Neutrophil (primary cell): ENCODE measurements around the gene LRRC28.

Experiments used
- H3K27ac ChIP-seq: fragments of 200-600 bp; sonication (generic); 2 replicates; pipeline ENCODE4 v1.5.1; 2016; ENCODE audit warnings: mild to moderate bottlenecking, moderate library complexity
- H3K27me3 ChIP-seq: fragments of 200-600 bp; sonication (generic); 2 replicates; pipeline ENCODE4 v1.6.0; 2016; ENCODE audit warnings: mild to moderate bottlenecking
- H3K36me3 ChIP-seq: fragments of 200-600 bp; sonication (generic); 2 replicates; pipeline ENCODE4 v1.5.1; 2017
- H3K4me1 ChIP-seq, 2 experiments: fragments of 200-600 bp in 1 of 2; sonication (generic) in 1 of 2; 1 replicate in 1 of 2; 2 replicates in 1 of 2; pipeline versions ENCODE4 v1.5.1 to v1.6.1; 2013 to 2016; ENCODE audit warnings: low read depth in 1 of 2, low read length in 1 of 2, mild to moderate bottlenecking in 1 of 2, moderate library complexity in 1 of 2; ENCODE audit not compliant: control insufficient read depth in 1 of 2, insufficient read depth in 1 of 2
- H3K4me3 ChIP-seq, 2 experiments: fragments of 200-600 bp in 1 of 2; sonication (generic) in 1 of 2; 1 replicate in 1 of 2; 2 replicates in 1 of 2; pipeline ENCODE4 v1.5.1; 2013 to 2016; ENCODE audit warnings: low read depth in 1 of 2, low read length in 1 of 2, mild to moderate bottlenecking in 1 of 2, moderate library complexity in 1 of 2
- H3K9me3 ChIP-seq: fragments of 200-600 bp; sonication (generic); 2 replicates; pipeline ENCODE4 v1.5.1; 2016
- TF ChIP-seq, protein P1 (sequence below): fragments of 200-600 bp; sonication (generic); IDR thresholded peaks from 2 replicates; pipeline ENCODE4 v1.5.1; 2016; ENCODE audit warnings: antibody characterized with exemption

The LRRC28 gene

DNA sequence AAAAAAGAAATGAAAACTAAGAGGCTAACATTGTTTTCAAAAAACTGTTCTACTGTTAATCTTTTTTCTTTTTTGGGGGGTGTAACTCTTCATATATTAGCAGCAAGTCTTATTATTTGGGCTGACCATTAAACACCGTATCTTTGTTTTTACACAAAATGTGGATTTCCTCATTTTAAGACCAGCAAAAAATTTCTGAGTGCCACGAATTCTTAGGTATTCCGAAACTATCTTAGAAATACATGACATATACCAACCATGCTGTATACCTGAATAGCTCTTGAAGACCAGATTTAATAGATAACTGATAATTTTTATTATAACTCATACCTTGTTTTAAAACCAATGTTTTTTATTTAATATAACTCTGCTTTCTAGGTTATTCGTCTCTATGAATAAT, 1.3 kb upstream of the LRRC28 start:
- Histone ChIP-seq H3K4me3 (no peak overlapping the region), H3K27me3 (peaks cover 9% of the 10 kb centered on the region), H3K36me3 (no peaks in the 10 kb centered on the region), H3K27ac (no peak overlapping the region), H3K4me1 (peaks cover 33 to 38% of the 10 kb centered on the region in 2 experiments), H3K9me3 (no peaks in the 10 kb centered on the region)
- TF ChIP-seq, protein P1, sequence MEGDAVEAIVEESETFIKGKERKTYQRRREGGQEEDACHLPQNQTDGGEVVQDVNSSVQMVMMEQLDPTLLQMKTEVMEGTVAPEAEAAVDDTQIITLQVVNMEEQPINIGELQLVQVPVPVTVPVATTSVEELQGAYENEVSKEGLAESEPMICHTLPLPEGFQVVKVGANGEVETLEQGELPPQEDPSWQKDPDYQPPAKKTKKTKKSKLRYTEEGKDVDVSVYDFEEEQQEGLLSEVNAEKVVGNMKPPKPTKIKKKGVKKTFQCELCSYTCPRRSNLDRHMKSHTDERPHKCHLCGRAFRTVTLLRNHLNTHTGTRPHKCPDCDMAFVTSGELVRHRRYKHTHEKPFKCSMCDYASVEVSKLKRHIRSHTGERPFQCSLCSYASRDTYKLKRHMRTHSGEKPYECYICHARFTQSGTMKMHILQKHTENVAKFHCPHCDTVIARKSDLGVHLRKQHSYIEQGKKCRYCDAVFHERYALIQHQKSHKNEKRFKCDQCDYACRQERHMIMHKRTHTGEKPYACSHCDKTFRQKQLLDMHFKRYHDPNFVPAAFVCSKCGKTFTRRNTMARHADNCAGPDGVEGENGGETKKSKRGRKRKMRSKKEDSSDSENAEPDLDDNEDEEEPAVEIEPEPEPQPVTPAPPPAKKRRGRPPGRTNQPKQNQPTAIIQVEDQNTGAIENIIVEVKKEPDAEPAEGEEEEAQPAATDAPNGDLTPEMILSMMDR = no peak

DNA sequence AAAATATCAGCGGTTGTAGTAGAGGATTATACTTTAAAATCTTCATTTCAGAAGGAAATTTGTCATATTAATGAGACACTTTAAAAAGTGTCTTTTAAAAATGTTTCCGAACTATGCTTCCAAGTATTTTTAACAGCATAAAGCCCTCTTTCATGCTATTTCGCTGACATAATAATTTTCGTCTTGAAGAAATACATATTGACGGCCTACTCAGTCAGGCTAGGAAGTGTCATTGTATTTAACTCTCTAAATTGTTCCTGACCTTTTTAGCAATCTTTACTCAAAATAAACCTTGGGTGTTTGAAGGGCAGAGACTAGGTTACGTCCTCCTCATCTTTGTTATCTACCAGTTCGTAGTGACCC, 806 bp upstream of the LRRC28 start:
- Histone ChIP-seq H3K36me3 (no peaks in the 10 kb centered on the region), H3K9me3 (no peaks in the 10 kb centered on the region), H3K4me1 (peaks cover 33 to 38% of the 10 kb centered on the region in 2 experiments), H3K27ac (peak overlapping the region; percentile 85), H3K4me3 (peak overlapping the region; percentile 91 to 96), H3K27me3 (peaks cover 9% of the 10 kb centered on the region)
- TF ChIP-seq, protein P1 = no peak

DNA sequence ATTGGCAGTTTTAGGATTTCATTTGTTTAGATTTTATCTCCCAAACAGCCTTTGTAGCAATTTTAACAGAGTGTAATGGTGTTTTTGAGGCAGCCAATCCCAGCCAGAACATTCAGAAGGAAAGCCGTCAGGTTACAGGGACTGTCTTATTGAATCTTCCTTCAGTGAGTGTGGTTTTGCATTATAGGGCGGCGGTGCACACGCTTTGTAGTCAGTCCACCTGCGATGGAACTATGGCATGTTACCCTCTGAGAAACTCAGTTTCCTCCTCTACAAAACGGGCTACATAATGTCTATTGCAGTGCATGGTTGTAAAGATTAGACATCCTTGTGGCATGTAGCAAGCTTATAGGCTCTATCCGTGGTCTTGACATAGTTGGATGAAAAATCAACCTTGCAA, 1.0 kb downstream of the LRRC28 start:
- H3K36me3 ChIP-seq = no peaks in the 10 kb centered on the region
- H3K27ac ChIP-seq = no peak overlapping the region
- H3K4me1 ChIP-seq = peaks cover 33 to 38% of the 10 kb centered on the region in 2 experiments
- H3K27me3 ChIP-seq = peaks cover 9% of the 10 kb centered on the region
- no peaks in the 10 kb centered on the region for H3K9me3 ChIP-seq
- peak overlapping the region; percentile 91 to 96 for H3K4me3 ChIP-seq
- TF ChIP-seq, protein P1 = no peak

DNA sequence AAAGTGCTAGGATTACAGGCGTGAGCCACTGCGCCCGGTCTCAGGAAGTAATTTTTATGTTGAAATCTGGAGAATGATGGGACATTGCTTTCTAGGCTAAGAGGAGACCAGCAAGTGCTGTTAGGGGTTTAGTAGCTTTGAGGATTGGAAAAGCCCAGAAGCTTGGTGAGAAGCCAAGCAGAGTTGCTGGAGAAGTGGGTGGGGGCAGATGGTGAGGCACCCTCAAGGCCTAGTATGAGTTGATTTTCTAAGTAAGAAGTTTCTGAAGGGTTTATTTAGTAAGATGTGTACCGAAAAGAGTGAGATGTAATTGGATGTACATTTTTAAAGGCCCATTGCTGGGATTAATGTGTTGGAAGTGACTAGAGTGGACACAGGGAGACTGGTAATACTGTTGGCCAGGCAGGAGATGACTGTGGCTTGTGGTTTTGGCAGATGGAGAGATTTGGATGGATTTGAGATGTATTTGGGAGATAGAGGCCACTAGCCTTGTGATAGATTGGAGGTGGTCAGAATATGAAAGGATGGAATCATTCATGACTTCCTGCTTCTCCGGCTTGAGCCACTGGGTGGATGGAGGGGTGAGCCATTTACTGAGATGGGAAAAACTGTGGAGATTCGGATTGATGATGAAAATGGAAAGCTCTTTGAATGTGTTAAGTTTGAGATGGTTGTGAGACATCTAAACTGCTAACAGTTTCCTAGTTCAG, 2.3 kb downstream of the LRRC28 start:
- Histone ChIP-seq H3K27me3 (peaks cover 9% of the 10 kb centered on the region), H3K9me3 (no peaks in the 10 kb centered on the region), H3K4me1 (peaks cover 33 to 38% of the 10 kb centered on the region in 2 experiments), H3K27ac (no peak overlapping the region), H3K36me3 (no peaks in the 10 kb centered on the region), H3K4me3 (no peak overlapping the region)
- TF ChIP-seq, protein P1 = no peak

DNA sequence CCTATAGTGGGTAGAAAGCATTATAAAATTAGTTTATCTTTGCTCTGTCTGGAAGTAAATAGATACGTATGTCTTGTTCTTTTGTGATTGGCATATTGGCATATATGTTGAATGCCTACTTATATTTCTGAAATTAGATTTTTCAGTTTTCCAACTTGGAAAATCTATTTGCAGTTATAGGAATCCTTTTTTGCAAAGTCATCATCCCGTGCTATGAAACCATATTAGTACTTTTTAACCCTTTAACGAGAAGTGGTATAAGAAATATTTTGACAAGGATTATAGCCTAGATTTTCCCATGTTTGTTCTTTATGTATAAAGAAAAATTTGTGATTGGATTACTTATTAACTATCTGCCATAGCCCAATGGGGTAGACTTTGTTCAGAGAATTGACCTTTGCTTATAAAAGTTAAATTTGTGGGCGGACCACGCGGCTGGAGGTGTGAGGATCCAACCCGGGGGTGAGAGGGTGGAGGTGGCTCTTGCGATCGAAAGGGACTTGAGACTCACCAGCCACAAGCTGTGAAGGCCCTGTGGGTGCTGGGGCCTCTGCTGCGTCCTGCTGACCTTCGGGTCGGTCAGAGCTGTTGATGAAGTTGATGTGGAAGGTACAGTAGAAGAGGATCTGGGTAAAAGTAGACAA, 5.9 kb downstream of the LRRC28 start:
- Histone ChIP-seq H3K27me3 (no peaks in the 10 kb centered on the region), H3K9me3 (no peaks in the 10 kb centered on the region), H3K27ac (no peak overlapping the region), H3K4me3 (no peak overlapping the region), H3K36me3 (peaks cover 3% of the 10 kb centered on the region), H3K4me1 (peaks cover 8 to 14% of the 10 kb centered on the region in 2 experiments)
- TF ChIP-seq, protein P1 = no peak
